GM19372 (cell line): ENCODE results near the gene SLC9A9.
A peak's percentile ranks its signal among the peaks of the same experiment; 100 is the strongest.
"Not testable (repeated sequence)": the region's sequence is repeated elsewhere in the genome, so short reads cannot be mapped to it uniquely, and the experiment has no call there.

Experiments used
- ATAC-seq: cut with Tn5 transposase; IDR thresholded peaks from one replicate; pipeline ENCODE4 v1.9.1; 2021; ENCODE audit warnings: mild to moderate bottlenecking, low read depth, moderate library complexity; ENCODE audit not compliant: unreplicated experiment

Gene SLC9A9

GRCh38 chr3:143811602-143812001 is 36.7 kb downstream of the SLC9A9 start:
- no peak for ATAC-seq

DNA sequence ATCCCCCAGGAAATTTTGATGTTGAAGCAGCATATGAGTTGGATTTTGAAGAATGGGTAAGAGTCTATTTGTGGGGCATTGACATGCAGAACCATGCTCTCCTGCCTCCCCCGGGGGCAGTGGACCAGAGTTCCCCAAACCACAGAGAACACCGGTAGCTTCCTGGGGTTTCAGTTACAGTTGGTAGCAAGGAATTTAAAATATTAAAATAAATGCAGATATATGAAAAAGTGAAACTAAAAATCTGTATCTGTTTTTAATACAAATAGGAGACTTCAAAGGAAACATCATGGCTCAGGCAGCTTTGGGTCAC is 37.4 kb downstream of the SLC9A9 start:
- no peak for ATAC-seq

- no peak for ATAC-seq
Measured at GRCh38 chr3:143810166-143810952, 37.9 kb downstream of the SLC9A9 start.

DNA sequence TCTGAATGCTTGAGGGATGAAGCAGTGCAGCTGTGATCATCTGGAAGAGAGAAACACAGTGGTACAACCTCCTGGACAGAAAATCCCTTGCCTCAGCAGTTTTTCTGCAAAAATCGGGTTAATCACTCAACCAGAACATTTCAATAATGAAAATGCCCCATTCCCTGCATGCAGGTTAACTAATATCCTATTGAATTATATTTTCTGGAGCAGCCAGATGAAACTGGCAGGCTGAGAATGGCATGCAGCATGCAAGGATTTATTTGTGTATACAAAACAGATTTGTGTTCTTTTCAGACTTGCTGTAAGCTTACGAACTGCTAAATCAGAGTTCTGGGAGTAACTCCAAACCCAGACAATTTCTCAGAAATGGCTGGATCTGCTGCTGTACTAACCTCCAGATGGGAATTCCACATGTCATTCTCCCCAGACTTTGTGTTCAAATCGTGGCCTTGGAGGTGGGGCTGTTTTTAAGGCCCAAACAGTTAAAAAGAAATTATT is 39.1 kb downstream of the SLC9A9 start:
- ATAC-seq, result no peak

- no peak for ATAC-seq
Measured at GRCh38 chr3:143808030-143808429, 40.2 kb downstream of the SLC9A9 start.

DNA sequence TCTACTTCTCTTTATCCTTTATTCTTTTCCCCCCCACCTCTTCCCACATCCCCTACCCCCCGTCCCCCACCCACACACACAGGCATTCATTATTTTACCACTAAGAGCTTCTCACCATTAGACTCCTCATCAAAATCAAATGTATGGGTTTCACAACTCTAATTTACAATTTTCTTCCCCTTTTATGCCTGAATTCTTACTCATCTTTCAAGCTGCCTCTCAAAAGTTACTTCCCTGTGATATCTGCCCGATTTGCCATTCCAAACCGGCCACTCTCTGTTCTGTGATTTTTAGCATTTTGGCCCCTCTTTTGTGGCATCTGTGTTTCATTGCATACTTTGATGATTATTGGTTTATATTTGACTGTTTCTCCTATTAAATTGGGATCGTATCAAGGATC is 42.2 kb downstream of the SLC9A9 start:
- ATAC-seq, result no peak

DNA sequence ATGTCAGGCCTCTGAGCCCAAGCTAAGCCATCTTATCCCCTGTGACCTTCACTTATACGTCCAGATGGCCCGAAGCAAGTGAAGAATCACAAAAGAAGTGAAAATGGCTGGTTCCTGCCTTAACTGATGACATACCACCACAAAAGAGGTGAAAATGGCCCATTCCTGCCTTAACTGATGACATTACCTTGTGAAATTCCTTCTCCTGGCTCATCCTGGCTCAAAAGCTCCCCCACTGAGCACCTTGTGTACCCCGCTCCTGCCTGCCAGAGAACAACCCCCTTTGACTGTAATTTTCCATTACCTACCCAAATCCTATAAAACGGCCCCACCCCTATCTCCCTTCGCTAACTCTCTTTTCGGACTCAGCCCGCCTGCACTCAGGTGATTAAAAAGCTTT is 42.8 kb downstream of the SLC9A9 start:
- ATAC-seq, result not testable (repeated sequence)

GRCh38 chr3:143801046-143801445 is 47.2 kb downstream of the SLC9A9 start:
- not testable (repeated sequence) for ATAC-seq

- not testable (repeated sequence) for ATAC-seq
Measured at GRCh38 chr3:143798151-143798550, 50.1 kb downstream of the SLC9A9 start.

DNA sequence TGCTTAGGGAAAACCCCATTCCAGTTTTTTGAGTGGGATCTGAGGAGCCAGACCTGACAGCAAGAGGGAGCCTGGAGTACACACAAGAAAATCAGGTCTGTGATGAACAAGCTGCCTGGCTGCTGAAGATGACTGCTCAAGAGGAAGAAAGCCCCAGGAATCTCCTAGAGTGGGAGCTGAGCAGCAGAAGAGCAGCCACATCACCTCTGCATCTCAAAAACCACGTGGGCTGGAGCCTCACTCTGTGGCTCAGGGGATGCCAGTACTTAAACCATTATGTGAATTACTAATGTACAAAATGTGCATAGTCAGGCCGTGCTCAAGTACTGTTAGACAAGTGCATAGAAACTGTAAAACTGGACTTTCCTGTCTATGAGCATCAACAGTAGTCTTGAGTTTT is 52.4 kb downstream of the SLC9A9 start:
- no peak for ATAC-seq

DNA sequence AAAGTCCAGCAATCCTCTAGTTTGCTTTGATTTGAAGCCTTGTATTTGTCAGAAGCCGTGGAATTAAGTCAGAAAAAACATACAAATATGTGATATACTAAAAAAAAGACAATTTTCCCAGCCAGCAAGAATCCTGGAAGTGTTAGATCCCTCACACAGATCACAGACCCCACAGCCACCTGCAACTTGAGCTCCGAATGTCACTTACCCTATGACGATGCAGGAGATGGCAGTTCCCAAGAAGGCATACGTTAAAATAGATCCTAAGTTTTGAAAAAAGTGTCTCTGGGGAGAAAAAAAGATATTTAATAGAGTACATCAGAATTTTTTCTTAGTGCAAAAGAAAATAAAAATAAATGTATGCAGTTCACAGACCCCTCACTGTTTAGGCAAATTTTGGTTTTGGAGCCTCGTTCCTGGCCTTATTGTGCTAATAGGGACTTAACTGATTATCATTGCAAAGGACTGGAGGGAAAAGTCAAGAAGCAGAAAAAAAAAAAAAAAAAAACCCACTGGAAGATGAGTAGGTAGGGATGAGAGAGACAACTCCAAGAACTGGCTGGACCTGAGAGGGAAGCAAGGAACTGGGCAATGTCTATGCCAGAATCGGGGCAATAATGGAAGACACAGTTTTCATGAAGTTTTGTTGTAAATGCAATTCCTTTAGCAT is 53.3 kb downstream of the SLC9A9 start:
- ATAC-seq, result no peak

DNA sequence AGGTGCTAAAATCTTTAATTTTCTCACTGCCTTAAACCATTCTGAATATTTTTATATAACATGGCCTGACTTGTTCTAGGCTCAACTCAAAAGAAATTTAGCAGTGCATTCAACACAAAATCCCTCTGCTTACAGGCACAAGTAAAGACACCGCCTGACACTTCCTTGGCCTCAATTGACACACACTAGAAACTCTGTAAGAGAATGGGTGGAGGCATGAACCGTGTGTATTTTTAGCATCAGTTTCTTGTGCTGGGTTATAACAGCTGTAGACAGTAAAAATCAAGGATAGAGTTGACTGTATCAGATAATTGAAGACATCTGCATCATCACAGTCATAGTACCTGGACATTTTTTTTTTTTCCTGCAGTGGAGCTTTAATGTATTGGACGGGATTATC is 54.3 kb downstream of the SLC9A9 start:
- ATAC-seq, result no peak

GRCh38 chr3:143791386-143791785 is 56.9 kb downstream of the SLC9A9 start:
- ATAC-seq, result no peak

GRCh38 chr3:143786219-143787191 is 61.8 kb downstream of the SLC9A9 start:
- no peak for ATAC-seq

DNA sequence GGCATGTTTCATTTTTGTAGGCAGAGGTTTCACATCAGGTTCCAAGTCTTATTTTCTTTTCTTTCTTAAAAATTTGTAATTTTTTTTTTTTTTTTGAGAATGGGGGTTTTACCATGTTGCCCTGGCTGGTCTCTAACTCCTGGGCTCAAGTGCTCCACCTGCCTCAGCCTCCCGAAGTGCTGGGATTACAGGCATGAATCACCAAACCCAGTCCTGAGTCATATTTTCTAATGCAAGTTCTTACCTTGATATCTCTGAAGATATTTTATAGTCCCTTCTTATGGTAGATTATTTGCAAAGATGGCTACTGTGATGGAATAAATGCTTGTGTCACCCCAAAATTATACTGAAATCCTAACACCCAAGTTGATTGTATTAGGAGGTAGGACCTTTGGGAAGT is 63.8 kb downstream of the SLC9A9 start:
- ATAC-seq, result no peak

DNA sequence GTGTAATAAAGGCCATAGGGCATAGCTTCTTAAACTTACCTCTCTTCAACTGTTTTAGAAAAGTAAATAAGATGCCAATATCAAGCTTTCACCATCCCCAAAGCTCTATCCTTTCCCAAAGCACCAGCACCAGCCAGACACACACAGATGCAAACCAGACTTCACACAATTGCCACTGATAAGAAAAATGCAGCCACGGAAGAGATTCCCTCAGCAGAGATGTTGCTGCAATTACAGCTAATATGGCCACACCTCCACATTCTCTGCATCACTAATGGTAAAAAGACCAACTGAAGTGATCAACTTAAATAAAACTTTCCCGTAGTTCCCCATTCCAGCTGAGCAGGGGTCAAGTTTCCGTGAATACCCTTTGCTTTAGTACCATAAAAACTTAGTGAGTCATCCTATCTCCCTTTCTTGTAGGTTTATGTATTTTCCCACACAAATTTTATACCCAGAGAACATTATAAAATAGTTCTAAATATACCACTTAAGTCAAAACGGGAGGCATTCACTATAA is 64.4 kb downstream of the SLC9A9 start:
- ATAC-seq, result no peak

GRCh38 chr3:143775459-143775858 is 72.8 kb downstream of the SLC9A9 start:
- peak; percentile 94 for ATAC-seq

DNA sequence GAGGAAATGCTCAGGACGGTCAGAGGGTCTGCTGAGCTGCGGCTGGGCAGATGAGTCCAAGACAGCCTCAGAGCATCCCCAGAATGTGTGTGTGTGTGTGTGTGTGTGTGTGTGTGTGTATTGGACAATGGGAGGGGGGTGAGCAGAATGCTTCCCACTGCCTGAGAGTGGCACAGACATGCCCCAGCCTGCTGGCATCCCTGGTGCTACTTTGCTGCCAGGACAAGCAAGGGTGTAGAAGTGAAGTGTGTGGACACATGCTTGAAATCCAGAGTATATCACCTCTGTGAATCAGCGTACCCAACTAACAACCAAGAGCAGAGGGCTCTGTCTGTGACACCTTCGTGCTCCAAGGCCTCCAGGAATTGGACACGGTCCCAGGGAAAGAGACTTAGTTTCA is 76.3 kb downstream of the SLC9A9 start:
- no peak for ATAC-seq

DNA sequence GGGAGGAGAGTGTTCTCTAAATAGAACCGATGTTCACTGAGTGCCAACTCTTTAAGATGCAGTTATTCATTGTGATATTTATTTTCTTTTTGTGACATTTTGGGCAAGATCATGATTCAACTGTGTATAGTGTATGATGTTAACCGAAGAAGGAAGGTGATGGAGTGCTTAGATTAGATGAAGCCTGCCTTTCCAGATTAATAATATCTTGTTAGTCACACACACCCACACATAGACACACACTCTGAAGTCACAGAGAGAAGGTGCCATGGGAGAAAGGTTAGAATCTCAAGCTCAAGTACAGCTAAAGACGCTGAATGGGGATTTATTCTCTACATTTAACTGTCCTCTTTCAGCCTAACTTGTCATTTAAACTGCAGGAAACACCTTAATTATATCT is 77.0 kb downstream of the SLC9A9 start:
- no peak for ATAC-seq

- ATAC-seq, result no peak
Measured at GRCh38 chr3:143770391-143770790, 77.9 kb downstream of the SLC9A9 start.

DNA sequence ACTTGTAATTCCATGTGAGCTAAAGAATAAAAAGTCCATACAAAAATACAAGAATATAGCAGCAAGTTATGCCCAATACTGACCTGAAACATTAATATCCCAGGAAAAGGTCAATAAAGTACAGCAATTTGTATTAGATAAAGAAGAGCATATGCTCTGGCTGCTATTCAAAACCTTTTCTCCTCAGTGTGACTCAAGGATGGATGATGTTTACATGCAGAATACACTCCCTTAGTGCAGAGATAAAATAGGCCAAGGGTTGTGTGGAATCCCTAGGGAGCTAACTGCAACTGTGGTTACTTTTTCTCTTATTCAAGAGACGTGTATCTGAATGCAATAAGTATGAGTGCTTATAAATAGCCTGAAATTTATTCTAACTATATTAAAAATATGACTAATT is 78.7 kb downstream of the SLC9A9 start:
- no peak for ATAC-seq
